OCI-LY3 (cell line): Measurements from ENCODE around the gene LGALS9B.
"Not testable (repeated sequence)": the region's sequence is repeated elsewhere in the genome, so short reads cannot be mapped to it uniquely, and the experiment has no call there.

ENCODE experiments used
- EZH2phosphoT487 ChIP-seq: fragments of 200-600 bp; shearing (Covaris generic); IDR thresholded peaks from 2 replicates; pipeline ENCODE4 v1.6.1; 2018; ENCODE audit warnings: antibody characterized with exemption, mixed run types, low read depth
- TF ChIP-seq, protein P1 (sequence below): fragments of 200-600, 300-600 bp; sonication (generic); IDR thresholded peaks from 2 replicates; pipeline ENCODE4 v1.5.1; 2014; ENCODE audit warnings: antibody characterized with exemption, low read length, low read depth

DNA sequence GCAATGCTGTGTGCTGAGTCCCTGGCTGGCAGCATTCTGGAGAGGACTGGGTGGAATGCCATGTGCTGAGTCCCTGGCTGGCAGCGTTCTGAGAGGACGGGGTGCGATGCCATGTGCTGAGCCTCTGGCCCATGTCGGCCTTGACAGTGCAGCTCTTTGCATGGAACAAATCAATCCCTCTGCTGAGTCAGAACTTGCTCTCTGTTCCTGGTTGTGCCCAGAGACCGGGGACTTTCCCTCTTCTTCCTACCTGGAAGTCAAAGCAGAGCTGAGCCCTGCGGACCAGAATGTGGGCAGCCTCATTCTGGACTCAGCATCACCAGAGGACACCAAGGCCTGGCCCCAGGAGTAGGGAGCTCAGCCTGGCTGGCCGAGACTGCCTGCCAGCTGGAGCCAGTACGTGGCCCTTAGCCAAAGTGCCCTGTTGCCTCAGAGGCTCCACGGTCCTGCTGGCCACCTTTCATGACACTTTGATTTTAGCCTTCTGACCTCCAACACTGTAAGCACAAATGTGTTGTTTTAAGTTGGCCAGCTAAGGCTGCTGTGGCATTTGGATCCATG lies 2.4 kb downstream of the LGALS9B start:
- TF ChIP-seq, protein P1, sequence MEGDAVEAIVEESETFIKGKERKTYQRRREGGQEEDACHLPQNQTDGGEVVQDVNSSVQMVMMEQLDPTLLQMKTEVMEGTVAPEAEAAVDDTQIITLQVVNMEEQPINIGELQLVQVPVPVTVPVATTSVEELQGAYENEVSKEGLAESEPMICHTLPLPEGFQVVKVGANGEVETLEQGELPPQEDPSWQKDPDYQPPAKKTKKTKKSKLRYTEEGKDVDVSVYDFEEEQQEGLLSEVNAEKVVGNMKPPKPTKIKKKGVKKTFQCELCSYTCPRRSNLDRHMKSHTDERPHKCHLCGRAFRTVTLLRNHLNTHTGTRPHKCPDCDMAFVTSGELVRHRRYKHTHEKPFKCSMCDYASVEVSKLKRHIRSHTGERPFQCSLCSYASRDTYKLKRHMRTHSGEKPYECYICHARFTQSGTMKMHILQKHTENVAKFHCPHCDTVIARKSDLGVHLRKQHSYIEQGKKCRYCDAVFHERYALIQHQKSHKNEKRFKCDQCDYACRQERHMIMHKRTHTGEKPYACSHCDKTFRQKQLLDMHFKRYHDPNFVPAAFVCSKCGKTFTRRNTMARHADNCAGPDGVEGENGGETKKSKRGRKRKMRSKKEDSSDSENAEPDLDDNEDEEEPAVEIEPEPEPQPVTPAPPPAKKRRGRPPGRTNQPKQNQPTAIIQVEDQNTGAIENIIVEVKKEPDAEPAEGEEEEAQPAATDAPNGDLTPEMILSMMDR: not testable (repeated sequence)
- TF ChIP-seq EZH2phosphoT487: not testable (repeated sequence)
